GM13977 (cell line): ENCODE measurements around the gene PMM2.
"Not testable (repeated sequence)": the region's sequence is repeated elsewhere in the genome, so short reads cannot be mapped to it uniquely, and the experiment has no call there.

Experiments
- DNase-seq: peaks from one replicate; pipeline ENCODE4 v3.0.0; 2012; ENCODE audit warnings: low spot score
- in situ Hi-C: fragments of 300-500 bp; cut with MboI; formaldehyde crosslinking; loops from one replicate; pipeline ENCODE4 v1.12.0; 2022; ENCODE audit warnings: low sequenced_read_pairs, low pct_unique_long_range_greater_than_20kb, mixed read lengths, inconsistent platforms; ENCODE audit not compliant: unreplicated experiment
- TF ChIP-seq, protein P1 (sequence below): IDR thresholded peaks from 2 replicates; pipeline ENCODE4 v1.5.1; 2012; ENCODE audit warnings: mild to moderate bottlenecking, control low read depth; ENCODE audit not compliant: insufficient read depth; ENCODE audit errors: extremely low read depth, missing control alignments

The PMM2 gene

DNA sequence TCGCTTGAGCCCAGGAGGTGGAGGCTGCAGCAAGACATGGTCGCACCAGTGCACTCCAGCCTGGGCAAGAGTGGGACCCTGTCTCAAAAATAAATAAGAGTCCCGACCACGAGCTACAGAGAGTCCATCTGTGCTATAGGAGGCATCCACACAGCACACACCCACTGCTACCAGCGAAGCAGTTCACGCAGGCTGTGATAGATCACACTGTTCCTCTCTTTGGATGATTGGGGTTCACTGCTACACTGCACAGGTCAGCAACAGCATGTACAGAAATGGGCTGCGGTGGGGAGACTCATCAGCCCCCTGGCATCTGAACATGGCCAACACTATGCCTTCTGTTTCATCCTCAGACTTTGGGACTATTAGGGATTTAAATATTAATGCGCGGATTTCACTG lies 33.8 kb downstream of the PMM2 start:
- DNase-seq = no peak
- TF ChIP-seq, protein P1, sequence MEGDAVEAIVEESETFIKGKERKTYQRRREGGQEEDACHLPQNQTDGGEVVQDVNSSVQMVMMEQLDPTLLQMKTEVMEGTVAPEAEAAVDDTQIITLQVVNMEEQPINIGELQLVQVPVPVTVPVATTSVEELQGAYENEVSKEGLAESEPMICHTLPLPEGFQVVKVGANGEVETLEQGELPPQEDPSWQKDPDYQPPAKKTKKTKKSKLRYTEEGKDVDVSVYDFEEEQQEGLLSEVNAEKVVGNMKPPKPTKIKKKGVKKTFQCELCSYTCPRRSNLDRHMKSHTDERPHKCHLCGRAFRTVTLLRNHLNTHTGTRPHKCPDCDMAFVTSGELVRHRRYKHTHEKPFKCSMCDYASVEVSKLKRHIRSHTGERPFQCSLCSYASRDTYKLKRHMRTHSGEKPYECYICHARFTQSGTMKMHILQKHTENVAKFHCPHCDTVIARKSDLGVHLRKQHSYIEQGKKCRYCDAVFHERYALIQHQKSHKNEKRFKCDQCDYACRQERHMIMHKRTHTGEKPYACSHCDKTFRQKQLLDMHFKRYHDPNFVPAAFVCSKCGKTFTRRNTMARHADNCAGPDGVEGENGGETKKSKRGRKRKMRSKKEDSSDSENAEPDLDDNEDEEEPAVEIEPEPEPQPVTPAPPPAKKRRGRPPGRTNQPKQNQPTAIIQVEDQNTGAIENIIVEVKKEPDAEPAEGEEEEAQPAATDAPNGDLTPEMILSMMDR = no peak
- in situ Hi-C loops = no loop called here

DNA sequence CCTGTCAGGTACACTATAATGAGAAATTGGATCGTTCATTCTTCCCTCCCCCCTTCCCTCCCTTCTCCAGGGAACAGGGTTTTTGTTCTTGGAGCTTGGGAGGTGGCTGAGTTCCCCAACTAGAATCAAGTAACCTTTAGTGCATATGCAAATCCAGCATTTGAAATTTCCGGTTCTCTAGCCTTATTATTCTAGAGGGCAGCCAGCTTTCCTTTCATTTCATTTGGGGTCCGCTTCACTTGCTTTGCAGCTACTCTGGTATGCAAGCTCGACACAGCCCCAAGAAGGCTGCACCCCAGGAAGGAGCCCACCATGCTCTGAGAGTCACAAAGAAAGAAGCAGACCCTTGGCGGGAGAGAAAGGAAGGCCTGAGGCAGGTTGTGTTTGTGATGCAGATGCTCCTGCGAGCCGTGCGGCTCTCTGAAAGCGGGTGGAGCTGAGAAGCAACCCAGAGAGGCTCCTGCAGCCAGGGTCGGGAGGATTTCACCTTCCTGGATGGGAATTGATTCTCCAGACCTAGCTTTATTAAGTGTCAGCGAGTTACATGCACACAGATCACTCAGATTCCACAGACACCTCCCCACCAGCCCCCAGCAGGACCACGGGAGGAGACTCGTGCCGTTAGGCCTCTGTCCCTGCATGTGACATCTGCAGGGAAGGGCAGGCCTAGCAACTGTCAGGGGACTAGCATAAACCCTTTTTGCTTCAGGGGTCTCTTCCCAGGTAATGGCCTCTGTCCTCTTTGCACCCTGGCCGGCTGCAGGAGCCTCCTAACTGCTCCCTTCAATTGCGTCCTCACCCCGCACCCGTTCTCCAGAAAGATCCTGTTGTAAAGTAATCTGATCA lies 34.5 kb downstream of the PMM2 start:
- DNase-seq = no peak
- TF ChIP-seq, protein P1 = no peak
- in situ Hi-C loops = no loop called here

GRCh38 chr16:8832717-8833105 lies 35.1 kb downstream of the PMM2 start:
- DNase-seq = no peak
- TF ChIP-seq, protein P1 = no peak
- in situ Hi-C loops = no loop called here

- in situ Hi-C loops, DNase-seq: not testable (repeated sequence)
Observed at GRCh38 chr16:8836797-8837196, 39.2 kb downstream of the PMM2 start.

DNA sequence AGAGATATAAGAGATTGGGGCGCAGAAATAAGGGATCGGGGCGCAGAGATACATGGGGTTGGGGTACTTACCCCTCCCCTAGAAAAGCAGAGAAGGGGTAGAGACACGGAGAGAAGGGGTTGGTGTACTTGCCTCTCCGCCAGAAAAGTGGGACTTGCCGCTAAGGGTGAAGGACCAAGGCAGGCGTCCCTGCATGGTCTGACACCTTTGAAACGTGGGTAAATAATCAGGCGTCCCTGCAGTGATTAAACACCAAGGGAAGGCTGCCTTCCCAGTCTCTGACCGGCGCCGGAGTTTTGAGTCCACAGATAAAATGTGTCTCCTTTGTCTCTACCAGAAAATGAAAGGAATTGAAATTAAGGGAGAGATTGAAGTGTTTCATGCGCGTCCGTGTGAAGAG lies 40.0 kb downstream of the PMM2 start:
- DNase-seq, in situ Hi-C loops: not testable (repeated sequence)

DNA sequence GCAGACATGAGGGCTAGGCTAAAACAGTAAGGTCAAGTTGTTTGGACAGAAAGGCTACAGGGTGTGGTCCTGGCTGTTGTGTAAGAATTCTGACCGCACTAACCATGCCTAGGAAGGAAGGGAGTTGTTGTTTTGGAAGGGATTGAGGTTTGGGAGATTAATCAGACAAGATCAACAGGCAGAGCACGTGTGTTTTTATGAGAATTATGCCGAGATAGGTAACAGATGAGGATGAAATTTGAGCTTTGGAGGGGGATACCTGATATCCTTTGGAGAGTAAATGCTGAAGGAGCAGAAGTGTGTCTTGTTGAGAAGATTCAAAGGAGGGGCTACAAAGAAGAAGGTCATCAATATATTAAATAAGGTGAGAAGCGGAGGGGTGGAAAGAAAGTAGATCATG lies 44.4 kb downstream of the PMM2 start:
- DNase-seq, in situ Hi-C loops: not testable (repeated sequence)

GRCh38 chr16:8843296-8843695 lies 45.7 kb downstream of the PMM2 start:
- DNase-seq, in situ Hi-C loops: not testable (repeated sequence)

DNA sequence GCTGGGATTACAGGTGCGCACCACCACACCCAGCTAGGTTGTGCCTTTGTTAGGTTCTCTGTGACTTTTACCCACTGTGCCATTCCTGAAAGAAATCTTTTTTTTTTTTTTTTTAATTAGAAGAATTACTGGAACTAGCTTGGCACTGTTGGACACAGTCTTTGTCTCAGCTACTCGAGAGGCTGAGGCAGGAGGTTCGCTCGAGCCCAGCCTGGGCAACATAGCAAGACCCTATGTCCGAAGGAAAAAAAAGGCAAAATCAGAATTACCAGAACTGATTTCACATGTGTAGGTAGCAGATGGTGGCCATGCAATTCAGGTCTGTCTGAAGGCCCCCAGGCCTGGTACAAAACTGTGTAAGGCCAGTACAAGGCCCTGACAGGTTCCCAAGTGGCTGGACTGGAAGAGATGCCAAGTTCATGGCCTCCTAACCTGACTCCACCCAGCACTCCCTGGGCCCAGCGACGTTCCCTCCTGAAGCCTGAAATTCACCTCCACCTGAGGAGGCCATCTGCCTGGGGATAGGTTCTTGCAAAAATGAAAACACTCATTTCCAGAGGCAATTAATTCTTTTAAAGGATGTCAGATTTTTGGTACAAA lies 48.2 kb downstream of the PMM2 start:
- TF ChIP-seq, protein P1 = no peak
- DNase-seq = no peak
- in situ Hi-C loops = no loop called here

DNA sequence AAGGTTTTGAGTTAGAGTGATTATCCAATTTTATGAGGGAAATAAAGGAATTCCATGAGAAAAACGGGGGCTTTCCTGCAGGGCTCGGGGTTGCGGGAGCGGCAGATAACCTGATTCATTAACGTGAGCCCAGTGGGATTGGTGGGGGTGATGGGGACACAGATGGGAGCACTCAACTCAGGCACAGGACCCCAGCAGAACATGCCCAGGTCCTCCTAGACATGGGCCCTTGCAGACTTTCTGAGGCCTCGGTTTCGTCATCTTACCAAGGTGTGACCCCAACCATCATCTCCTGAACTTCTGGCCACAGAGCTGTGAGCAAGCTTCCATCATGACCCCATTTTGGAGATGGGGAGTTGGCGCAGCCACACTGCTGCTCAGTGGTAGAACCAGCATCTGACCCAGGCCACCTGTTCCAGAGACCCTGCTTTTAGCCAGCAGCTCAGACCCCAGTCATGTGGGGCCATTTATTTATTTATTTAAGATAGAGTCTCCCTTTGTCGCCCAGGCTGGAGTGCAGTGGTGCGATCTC lies 48.8 kb downstream of the PMM2 start:
- TF ChIP-seq, protein P1 = no peak
- in situ Hi-C loops = no loop called here
- DNase-seq = no peak
